ENCODE results near the gene SV2C. TPM values are rescaled to one million over a fixed set of nuclear protein-coding genes. Genes with fewer than 3 reads are reported as not detected.
"Not testable (repeated sequence)": the region's sequence is repeated elsewhere in the genome, so short reads cannot be mapped to it uniquely, and the experiment has no call there.

The SV2C gene
- total RNA-seq, 1 donor from 2014 or later: 0.48 TPM

DNA sequence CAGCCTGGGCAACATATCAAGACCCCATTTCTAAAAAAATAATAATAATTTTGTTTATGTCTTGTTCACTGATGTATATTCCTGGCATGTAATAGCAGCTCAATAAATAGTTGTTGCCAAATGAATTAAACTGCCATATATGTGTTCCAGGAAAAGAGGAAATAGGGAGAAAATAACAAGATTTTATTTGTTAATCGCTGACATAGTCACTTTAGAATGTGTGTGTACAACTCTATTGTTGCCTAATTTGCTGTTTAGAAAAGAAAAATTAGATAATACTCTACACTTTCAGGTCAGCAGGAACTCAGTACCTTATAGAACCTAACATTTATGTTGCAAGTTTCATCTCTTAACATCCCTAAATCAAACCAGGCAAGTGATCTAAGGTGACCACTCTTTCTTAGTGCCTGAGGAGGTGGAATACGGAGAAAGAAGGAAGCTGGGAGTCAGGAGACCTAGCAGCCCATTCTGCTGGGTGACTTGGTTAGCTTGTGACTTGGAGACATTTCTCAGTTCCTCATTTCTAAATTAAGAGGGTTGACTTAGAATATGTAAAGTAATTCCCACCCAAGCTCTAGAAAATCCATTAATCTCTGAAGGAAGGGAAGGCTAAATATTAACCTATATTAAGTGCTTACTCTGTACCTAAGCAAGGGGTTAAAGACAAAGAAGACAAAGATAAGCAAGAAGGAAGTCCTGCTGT is 209.6 kb downstream of the SV2C start:
- peaks cover 35% of the 10 kb centered on the region for H3K4me1 Mint-ChIP-seq (ENCODE audit: low read depth)
- H3K4me3 Mint-ChIP-seq (ENCODE audit: low read depth): no peak overlapping the region
- no peak for DNase-seq (ENCODE audit: low spot score, unreplicated experiment)
- no peak for TF ChIP-seq CTCF (IDR thresholded peaks at IDR 0.05; ENCODE audit: unreplicated experiment)
- H3K36me3 Mint-ChIP-seq (ENCODE audit: insufficient read depth): no peaks in the 10 kb centered on the region
- H3K9me3 Mint-ChIP-seq (ENCODE audit: low read depth): no peaks in the 10 kb centered on the region
- no peak overlapping the region for H3K27ac Mint-ChIP-seq
- peaks cover 25% of the 10 kb centered on the region for H3K27me3 Mint-ChIP-seq

- H3K4me3 Mint-ChIP-seq (ENCODE audit: low read depth): no peak overlapping the region
- no peaks in the 10 kb centered on the region for H3K9me3 Mint-ChIP-seq (ENCODE audit: low read depth)
- H3K36me3 Mint-ChIP-seq (ENCODE audit: insufficient read depth): no peaks in the 10 kb centered on the region
- DNase-seq (ENCODE audit: low spot score, unreplicated experiment): no peak
- no peak for TF ChIP-seq CTCF (IDR thresholded peaks at IDR 0.05; ENCODE audit: unreplicated experiment)
- peaks cover 36% of the 10 kb centered on the region for H3K4me1 Mint-ChIP-seq (ENCODE audit: low read depth)
- peaks cover 30% of the 10 kb centered on the region for H3K27me3 Mint-ChIP-seq
- no peak overlapping the region for H3K27ac Mint-ChIP-seq
Observed at GRCh38 chr5:76294573-76294972, 211.4 kb downstream of the SV2C start.

DNA sequence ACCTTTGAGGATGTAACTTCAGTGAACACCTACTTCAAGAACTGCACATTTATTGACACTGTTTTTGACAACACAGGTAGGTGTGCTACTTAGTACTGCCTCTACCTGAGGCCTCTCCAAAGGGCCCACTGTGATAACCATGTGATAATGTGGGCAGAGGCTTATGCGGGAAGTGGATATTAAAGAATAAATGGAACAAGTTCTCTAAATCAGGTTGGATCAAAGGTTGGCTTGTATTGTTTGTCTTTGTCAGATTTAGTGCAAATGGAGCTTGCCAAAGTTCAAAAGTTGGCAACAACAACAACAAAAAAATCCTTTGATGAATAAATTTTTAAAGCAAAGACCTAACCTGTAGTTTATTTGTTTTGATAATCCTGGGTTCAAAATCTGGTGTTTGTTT is 215.7 kb downstream of the SV2C start:
- DNase-seq (ENCODE audit: low spot score, unreplicated experiment): no peak
- Mint-ChIP-seq H3K9me3 (ENCODE audit: low read depth) (no peaks in the 10 kb centered on the region), H3K27ac (no peak overlapping the region), H3K27me3 (peaks cover 32% of the 10 kb centered on the region), H3K4me3 (ENCODE audit: low read depth) (no peak overlapping the region), H3K36me3 (ENCODE audit: insufficient read depth) (no peaks in the 10 kb centered on the region), H3K4me1 (ENCODE audit: low read depth) (peaks cover 3% of the 10 kb centered on the region)
- TF ChIP-seq CTCF (IDR thresholded peaks at IDR 0.05; ENCODE audit: unreplicated experiment): no peak

- peaks cover 3% of the 10 kb centered on the region for H3K4me1 Mint-ChIP-seq (ENCODE audit: low read depth)
- no peak overlapping the region for H3K4me3 Mint-ChIP-seq (ENCODE audit: low read depth)
- DNase-seq (ENCODE audit: low spot score, unreplicated experiment): no peak
- no peak overlapping the region for H3K27ac Mint-ChIP-seq
- peaks cover 37% of the 10 kb centered on the region for H3K27me3 Mint-ChIP-seq
- H3K36me3 Mint-ChIP-seq (ENCODE audit: insufficient read depth): no peaks in the 10 kb centered on the region
- H3K9me3 Mint-ChIP-seq (ENCODE audit: low read depth): no peaks in the 10 kb centered on the region
- TF ChIP-seq CTCF (IDR thresholded peaks at IDR 0.05; ENCODE audit: unreplicated experiment): no peak
Observed at GRCh38 chr5:76299592-76299991, 216.4 kb downstream of the SV2C start.

GRCh38 chr5:76301932-76302331 is 218.7 kb downstream of the SV2C start:
- H3K27ac Mint-ChIP-seq; DNase-seq (ENCODE audit: low spot score, unreplicated experiment); H3K36me3 Mint-ChIP-seq (ENCODE audit: insufficient read depth); H3K4me3 Mint-ChIP-seq (ENCODE audit: low read depth); H3K4me1 Mint-ChIP-seq (ENCODE audit: low read depth); H3K9me3 Mint-ChIP-seq (ENCODE audit: low read depth): not testable (repeated sequence)
- peaks cover 30% of the 10 kb centered on the region for H3K27me3 Mint-ChIP-seq

GRCh38 chr5:76302661-76303060 is 219.5 kb downstream of the SV2C start:
- H3K4me3 Mint-ChIP-seq (ENCODE audit: low read depth); H3K9me3 Mint-ChIP-seq (ENCODE audit: low read depth); H3K27ac Mint-ChIP-seq; DNase-seq (ENCODE audit: low spot score, unreplicated experiment); H3K36me3 Mint-ChIP-seq (ENCODE audit: insufficient read depth); H3K4me1 Mint-ChIP-seq (ENCODE audit: low read depth): not testable (repeated sequence)
- peaks cover 29% of the 10 kb centered on the region for H3K27me3 Mint-ChIP-seq

All from progenitor cell of endocrine pancreas (in vitro differentiated cells).